LNCAP (cell line): ENCODE results near the gene PPP1R14C.

Experiments
- CTCF ChIP-seq: fragments of 450-650 bp; IDR thresholded peaks from 2 replicates; pipeline ENCODE4 v1.5.1; 2017; ENCODE audit warnings: mild to moderate bottlenecking

Gene PPP1R14C

DNA sequence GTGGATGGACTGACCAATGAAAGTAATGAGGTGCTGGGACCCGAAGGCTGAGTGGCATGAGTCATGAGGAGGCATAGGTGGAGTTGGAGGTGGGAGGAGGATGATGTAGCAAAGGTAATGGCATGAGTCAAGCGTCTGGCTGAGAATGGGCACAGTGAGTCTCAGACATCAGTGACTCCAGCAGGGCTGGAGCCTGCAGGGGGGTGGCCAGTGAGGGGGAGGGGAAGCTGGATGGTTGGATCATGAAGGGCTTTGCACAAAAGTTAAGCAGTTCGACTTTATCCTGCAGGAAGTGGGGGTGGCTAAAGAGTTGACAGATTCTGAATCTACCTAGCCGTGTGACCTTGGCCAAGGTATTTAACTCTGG, 127.0 kb downstream of the PPP1R14C start:
- no peak for TF ChIP-seq CTCF

- TF ChIP-seq CTCF, result no peak
These were observed 127.6 kb downstream of the PPP1R14C start for GRCh38 chr6:150270330-150271052.

DNA sequence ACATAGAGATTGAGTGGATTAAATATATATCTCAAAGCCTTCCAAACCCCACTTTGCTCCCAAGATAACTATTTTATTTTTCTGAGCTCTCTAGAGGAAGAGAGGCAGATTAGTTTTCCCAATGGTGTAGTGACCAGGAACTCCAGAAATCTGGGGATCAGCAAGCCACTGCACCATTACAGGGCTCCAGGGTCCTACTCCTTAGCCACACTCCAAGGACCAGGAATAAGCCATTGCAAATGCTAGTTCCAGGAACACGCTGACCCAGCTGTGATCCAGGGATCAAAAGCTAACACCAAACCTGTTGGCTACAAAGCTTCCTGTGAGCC, 128.3 kb downstream of the PPP1R14C start:
- TF ChIP-seq CTCF, result no peak

DNA sequence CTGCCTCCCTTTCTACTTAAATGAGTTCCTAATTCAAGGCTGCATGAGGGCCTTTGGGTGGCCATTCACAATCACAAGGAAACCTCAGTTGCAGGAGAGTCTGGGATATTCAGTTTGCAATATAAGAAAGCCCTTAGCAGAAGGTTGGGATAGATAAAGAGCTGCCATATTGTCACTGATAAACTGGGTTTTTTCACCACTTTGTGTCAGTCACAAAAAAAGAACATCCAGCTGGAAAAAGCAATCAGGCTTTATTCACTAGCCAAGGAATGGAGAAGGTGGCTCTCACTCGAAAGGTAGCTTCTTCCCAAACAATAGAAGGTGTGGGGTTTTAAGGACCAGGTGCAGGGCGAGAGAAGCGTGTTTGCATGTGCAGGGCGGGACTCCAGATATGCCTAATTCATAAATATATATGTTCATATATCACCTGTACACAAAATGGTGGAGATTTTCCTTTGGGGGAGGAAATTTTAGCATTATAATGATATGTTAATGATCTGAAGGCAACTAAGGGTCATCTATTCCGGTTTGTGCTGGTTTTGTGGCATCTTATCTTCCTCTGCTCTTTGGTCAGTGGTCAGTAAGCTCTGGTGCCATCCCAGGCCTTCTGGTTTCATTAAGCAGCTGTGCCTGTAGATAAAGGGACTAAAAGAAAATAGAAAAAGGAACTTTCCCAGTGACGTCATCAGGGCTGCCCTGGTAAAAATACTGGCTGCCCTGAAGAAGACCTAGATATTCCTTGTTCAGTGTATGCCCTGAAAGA, 128.8 kb downstream of the PPP1R14C start:
- TF ChIP-seq CTCF, result no peak

- TF ChIP-seq CTCF, result no peak
These were observed 129.6 kb downstream of the PPP1R14C start for GRCh38 chr6:150272264-150272975.

DNA sequence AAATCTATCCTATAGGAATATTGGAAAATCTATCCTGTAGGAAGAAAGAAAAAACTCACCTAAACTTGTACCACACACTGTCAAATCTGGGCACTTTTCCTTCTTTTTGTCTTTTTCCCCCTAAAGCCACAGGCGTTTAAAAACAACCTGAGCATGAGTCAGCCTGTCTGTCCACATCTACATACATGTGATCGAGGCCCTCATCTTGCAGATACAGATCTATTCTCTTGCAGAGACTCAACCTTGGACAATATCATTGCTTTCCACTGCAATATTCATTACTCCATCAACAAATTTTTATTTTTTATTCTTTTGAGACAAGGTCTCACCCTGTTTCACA, 130.1 kb downstream of the PPP1R14C start:
- no peak for TF ChIP-seq CTCF

DNA sequence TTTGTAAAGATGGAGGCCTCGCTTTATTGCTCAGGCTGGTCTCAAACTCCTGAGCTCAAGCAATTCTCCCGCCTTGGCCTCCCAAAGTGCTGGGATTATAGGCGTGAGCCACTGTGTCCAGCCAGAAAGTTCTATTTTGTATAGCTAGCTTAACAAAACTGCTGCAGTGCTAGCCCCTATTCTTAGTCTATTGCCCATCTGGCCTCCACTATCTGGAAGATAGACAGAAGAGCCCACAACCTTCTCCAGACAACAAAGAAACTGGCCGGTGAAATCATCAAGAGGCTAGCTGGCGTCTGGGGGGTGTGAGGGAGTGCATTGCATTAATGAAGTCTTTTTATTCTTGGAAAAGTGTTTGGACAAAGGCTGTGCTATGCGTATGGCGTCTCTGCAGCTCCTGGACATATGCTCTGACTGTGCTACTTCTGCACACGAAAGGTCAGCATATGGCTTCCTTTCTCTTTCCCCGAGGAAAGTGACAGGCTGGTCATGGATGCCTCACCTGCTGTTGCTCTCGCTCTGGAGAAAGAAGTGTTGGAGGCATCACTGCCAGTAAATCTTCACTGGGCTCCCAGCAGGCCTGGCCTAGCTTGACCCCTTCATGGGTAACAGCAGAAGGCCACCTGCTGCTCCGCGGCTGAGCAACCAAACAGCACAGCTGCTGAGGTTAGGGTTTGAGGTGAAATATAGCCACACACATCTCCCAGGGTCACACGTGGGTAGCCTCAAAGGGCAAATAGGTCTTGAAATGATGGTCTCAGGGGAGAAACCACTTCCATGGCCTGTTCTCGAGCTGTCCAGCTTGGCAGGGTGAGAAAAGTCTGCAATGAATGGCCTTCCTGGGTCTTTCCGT, 130.8 kb downstream of the PPP1R14C start:
- no peak for TF ChIP-seq CTCF
